Fibroblast of the aortic adventitia (primary cell): ENCODE data around the gene EPM2A. TPM values are rescaled to one million over a fixed set of nuclear protein-coding genes. Genes with fewer than 3 reads are reported as not detected.

Experiments used
- DNase-seq: peaks from one replicate; pipeline ENCODE4 v3.0.0-alpha.2; 2010; ENCODE audit warnings: low read depth
- H3K4me3 ChIP-seq: 2 replicates; pipeline ENCODE4 v1.5.1; 2011; ENCODE audit warnings: low read depth, mild to moderate bottlenecking, control low read depth, low read length, moderate library complexity
- CTCF ChIP-seq: IDR thresholded peaks from 2 replicates; pipeline ENCODE4 v1.5.1; 2011; ENCODE audit warnings: mild to moderate bottlenecking, low read length, control low read depth, inconsistent platforms; ENCODE audit not compliant: insufficient read depth
- total RNA-seq: library from RNA; depleted of rRNA; stranded (reverse); fragments of >200 nt; gene quantifications from 2 replicates; pipeline ENCODE4 v1.2.3, GENCODE V29; 2012; ENCODE audit warnings: low replicate concordance

Gene EPM2A
- total RNA-seq, 1 donor, result 8.0 TPM

GRCh38 chr6:145668844-145669243 is 66.5 kb downstream of the EPM2A start:
- TF ChIP-seq CTCF, result no peak

GRCh38 chr6:145660676-145661075 is 74.6 kb downstream of the EPM2A start:
- TF ChIP-seq CTCF, result no peak
- no peak overlapping the region for H3K4me3 ChIP-seq

More at GRCh38 chr6:145668844-145669243, 66.5 kb downstream of the EPM2A start:
- H3K4me3 ChIP-seq, result no peak overlapping the region
- DNase-seq, result no peak

GRCh38 chr6:145656128-145656527 is 79.2 kb downstream of the EPM2A start:
- H3K4me3 ChIP-seq, result no peak overlapping the region
- no peak for TF ChIP-seq CTCF
- peak; percentile 4 for DNase-seq

More at GRCh38 chr6:145660676-145661075, 74.6 kb downstream of the EPM2A start:
- DNase-seq, result no peak

- no peak for TF ChIP-seq CTCF
- DNase-seq, result no peak
- H3K4me3 ChIP-seq, result no peak overlapping the region
Observed at GRCh38 chr6:145652572-145652971, 82.7 kb downstream of the EPM2A start.

GRCh38 chr6:145651988-145652387 is 83.3 kb downstream of the EPM2A start:
- H3K4me3 ChIP-seq, result no peak overlapping the region
- no peak for DNase-seq
- no peak for TF ChIP-seq CTCF

- no peak for TF ChIP-seq CTCF
- DNase-seq, result no peak
- no peak overlapping the region for H3K4me3 ChIP-seq
Observed at GRCh38 chr6:145648149-145648548, 87.2 kb downstream of the EPM2A start.

GRCh38 chr6:145647602-145648001 is 87.7 kb downstream of the EPM2A start:
- no peak for TF ChIP-seq CTCF
- DNase-seq, result no peak
- H3K4me3 ChIP-seq, result no peak overlapping the region
